ENCODE measurements around the gene ZNF248.
"Not testable (repeated sequence)": the region's sequence is repeated elsewhere in the genome, so short reads cannot be mapped to it uniquely, and the experiment has no call there.

The ZNF248 gene

DNA sequence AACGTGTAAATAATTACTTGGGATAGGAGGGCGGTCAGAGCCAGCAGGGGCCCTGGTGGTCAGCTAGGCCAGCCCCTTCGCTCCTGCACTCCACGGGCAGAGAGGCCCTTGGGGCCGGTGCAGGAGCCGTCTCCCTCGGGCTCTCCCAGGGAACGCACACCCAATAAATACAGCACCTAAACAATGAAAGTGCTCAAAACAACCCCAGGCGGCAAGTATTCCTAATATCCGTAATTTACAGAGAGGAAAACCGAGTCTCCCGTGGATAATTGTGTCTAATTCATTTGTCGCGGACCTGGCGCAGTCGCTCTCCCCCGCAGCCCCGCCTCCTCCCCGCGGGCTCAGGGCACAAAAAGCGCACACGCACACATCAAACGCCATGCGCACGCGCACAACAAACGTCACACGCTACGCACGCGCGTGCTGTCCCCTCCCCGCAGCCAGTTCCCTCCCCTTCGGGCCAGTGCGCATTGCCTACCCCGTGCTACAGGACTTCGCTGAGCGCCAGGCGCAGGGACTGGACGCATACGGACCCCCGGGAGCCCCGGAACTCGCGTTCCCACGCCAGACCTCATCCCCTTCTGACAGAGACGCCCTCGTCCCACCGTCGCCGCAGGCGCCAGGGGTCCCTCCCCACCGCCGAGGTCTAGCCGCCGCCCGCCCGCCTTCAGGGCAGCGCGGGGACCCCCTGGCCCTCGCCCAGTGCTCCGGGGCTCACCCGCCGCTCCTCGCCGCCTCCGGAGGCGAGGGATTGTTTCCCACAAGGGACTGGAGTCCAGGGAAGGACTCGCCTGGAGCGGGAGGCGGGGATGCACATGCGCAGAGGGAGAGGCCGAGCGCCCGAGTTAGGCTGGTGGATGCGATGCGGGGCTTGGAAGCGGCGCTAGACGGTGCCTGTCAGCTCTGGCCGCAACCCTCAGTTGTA, at the start of gene ZNF248:
ZNF248 (minus strand) TSS at position 324 of the 925 bp plus-strand sequence. CDS start 1,300 bp downstream, outside the sequence.
- peak; percentile 90 to 96 (median 93) for DNase-seq

DNA sequence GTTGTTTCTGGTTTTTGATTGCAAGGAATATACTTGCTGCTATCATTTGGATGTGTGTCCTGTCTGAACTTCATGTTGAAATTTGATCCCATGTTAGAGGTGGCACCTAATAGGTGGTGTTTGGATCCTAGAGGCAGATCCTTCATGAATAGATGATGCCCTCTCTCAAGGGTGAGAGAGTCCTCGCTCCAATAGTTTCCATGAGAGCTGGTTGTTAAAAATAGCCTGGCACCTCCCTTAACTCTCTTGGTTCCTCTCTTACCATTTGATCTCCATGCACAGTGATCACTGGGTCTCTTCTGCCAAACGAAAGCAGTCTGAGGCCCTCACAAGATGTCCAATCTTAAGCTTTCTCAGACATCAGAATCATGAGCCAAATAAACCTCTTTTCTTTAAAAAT, 49.0 kb upstream of the ZNF248 start:
- DNase-seq = no peak

DNA sequence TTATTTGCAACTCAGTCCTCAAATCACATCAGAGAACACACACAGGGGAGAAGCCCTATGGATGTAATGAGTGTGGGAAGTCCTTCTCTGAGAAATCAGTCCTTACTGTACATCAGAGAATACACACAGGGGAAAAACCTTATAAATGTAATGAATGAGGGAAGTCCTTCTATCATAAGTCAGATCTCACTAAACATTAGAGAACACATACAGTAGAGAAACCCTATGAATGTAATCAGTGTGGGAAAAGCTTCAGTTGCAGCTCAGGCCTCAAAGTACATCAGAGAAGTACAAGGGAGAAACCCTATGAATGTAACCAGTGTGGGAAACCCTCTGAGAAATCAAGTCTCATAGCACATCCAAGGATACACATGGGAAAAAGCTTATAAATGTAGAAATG, 39.0 kb upstream of the ZNF248 start:
- DNase-seq = no peak

DNA sequence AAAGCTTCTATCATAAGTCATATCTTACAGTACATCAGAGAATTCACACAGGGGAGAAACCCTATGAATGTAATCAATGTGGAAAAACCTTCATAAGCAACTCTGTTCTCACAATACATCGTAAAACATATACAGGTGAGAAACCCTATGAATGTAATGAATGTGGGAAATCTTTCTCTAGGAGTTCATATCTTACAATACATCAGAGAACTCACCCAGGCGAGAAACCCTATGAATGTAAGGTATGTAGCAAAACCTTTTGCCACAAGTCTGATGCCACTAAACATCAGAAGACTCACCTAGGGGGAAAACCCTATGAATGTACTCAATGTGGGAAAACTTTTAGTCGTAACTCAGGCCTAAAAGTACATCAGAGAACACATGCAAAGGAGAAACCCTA, 38.3 kb upstream of the ZNF248 start:
- DNase-seq = no peak

GRCh38 chr10:37885850-37886249, 28.4 kb upstream of the ZNF248 start:
- DNase-seq = no peak

DNA sequence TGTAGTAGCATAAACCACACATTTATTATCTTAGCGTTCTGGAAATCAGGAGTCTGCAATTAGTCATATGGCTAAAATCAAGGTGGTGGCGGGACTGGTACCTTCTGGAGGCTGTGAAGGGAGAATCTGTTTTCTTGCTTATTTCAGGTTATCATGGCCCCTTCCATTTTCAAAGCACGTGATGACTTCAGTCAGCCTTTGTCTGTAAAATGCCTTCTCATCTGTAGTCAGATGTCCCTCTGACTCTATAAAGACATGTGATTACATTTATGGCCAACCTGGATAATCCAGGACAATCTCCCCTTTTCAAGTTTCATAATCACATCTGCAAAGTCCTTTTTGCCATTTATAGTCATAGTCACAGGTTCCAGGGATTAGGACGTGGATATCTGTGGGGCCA, 15.5 kb upstream of the ZNF248 start:
- no peak for DNase-seq

DNA sequence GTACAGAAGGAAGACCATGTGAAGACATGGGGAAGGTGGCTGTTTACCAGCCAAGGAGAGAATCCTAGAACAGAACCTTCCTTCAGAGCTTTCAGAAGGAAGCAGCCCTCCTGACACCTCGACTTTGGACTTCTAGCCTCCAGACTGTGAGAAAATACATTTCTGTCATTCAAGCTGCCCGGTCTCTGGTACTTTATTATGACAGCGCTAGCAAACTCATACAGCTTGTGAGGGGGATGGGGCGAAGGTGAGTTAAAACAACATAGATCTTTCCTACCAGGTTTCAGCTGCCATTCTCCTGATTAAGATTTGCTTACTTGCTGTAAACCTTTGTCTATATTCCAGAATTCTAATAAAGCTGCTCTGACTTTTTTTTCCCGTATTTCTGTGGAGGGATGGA, 14.9 kb upstream of the ZNF248 start:
- DNase-seq = no peak

- DNase-seq = no peak
Measured at GRCh38 chr10:37871568-37872251, 14.3 kb upstream of the ZNF248 start.

DNA sequence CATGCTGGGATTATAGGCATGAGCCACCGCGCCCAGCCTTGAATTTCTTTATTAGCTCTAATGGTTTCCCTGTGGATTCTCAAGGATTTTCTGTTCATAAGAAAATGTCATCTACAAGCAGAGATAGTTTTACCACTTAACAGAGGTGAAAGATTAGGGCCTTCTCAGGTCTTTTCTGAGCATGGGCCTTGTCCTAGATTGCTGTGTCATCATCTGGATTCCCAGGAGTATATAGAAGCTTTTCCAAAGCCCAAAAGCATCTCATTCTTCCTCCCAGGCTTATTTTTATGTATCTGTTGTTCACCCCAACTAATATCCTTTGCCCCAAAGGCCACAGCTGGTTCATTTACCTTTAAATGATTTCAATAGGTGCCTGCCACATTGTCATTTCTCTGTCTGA, 13.7 kb upstream of the ZNF248 start:
- DNase-seq = no peak

DNA sequence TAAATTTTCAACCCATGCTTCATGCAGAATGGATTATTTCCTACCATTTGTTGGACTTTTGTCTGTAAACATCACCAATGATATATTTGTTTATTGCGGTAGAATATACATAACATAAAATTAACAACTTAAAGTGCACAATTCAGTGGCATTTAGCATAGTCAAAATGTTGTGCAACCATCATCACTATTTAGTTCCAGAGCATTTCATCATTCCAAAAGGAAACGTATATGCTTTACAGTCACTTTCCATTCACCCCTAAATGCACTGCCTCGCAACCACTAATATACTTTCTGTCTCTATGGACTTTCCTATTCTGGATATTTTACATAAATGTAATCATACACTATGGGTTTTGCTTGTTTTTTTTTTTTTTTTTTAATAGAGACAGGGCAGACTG, 11.4 kb upstream of the ZNF248 start:
- no peak for DNase-seq

GRCh38 chr10:37865957-37866803, 8.8 kb upstream of the ZNF248 start:
- DNase-seq = no peak

GRCh38 chr10:37865264-37865663, 7.9 kb upstream of the ZNF248 start:
- DNase-seq = no peak

GRCh38 chr10:37860494-37861190, 3.2 kb upstream of the ZNF248 start:
- DNase-seq = no peak

DNA sequence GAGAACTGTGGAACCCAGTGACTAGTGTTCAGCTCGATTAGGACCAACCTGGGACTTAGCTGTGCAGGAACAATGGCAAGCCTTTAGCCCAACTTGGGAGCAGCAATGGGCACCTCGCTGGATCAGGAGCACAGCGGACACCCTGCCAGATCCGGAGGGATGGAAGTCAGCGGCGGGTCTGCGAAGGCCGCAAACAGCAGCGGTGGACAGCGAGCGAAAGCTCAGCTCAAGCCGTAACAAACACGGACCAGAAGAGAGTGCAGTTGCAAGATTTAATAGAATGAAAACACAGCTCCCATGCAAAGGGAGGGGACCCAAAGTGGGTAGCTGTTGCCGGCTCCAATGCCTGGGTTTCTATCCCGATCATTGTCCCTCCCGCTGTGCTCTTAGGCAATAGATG, 1.9 kb upstream of the ZNF248 start:
- not testable (repeated sequence) for DNase-seq

GRCh38 chr10:37856881-37857286, 526 bp downstream of the ZNF248 start:
- peak in 2 of 3 experiments; percentile 9 to 53 for DNase-seq

DNA sequence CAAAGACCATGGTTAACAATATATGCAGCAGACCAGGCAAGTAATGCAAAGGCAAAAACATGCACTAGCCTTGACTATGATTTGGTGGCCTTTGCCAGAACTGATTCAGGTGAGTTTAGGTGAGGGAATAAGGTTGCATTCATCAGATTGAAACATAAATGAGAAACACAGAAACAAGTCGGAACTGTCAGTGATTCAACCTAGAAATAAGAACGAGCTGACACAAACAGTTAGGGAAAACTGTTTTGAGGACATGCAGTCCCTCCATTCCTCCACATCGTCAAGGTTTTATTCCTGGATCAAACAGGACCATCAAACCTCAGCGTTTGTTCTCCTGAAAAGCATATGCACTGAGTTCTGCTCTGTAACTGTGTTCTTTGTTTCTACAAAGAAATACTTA, 1.8 kb downstream of the ZNF248 start:
- DNase-seq = peak in 1 of 3 experiments; percentile 0

GRCh38 chr10:37854626-37855025, 2.8 kb downstream of the ZNF248 start:
- DNase-seq = no peak

DNA sequence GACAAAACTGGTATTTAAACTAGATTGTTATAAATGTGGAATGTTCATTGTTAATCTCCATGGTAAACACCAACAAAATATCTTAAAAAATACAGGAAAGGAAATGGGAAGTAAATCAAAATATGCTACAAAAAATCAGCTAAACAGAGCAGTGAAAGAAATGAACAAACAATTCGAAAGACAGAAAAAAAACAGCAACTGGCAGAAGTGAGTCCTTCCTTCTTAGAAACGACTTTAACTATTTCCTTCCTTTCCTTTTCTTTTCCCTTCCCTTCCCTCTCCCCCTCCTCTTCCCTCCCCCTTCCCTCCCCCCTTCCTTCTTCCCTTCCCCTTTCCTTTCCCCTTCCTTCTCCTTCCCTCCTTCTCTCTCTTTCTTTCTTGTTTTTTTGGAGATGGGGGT, 12.8 kb downstream of the ZNF248 start:
- DNase-seq = no peak

- no peak for DNase-seq
Measured at GRCh38 chr10:37839243-37839642, 18.2 kb downstream of the ZNF248 start.

DNA sequence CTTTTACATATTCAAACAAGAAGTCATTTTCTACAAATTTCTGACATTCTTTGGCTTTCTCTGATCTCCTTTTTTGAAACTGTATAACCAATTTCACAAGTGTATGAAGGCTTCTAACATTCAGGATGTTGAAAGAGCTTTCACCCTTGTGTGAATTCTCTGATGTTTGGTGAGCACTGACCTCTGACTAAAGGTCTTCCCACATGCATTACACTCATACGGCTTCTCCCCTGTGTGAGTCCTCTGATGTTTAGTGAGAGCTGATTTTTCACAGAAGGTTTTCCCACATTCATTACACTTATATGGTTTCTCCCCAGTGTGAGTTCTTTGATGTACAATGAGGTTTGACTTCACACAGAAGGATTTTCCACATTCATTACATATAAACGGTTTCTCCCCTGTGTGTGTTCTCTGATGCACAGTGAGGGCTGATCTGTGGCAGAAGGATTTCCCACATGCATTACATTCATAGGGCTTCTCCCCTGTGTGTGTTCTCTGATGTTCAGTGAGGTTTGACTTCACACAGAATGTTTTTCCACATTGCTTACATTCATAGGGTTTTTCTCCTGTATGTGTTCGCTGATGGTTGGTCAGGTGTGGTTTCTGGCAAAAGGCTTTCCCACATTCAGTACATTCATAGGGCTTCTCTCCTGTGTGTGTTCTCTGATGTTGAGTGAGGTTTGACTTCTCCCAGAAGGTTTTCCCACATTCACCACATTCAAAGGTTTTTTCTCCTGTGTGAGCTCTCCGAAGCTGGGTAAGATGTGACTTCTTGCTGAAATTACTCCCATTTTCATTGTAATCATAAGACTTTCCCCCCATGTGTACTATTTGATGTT, 25.7 kb downstream of the ZNF248 start:
- no peak for DNase-seq

GRCh38 chr10:37826806-37827205, 30.6 kb downstream of the ZNF248 start:
- no peak for DNase-seq

DNA sequence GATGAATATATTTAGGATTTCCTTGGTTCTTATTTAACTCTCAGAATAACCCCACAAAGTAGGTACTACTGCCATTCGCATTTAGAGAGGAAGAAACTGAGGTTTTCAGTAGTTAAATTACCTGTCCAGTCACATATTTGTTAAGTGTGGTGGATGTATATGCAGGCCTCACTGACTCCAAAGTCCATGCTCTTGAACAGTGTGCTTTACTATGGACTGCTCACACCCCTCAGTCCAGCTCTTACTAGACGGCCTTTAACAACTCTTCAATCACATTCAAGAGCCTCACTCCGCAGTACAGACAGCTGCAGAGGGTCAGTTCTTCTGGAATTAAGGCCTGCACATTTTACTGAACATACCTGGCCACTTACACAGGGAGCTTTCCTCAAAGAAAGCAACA, 36.2 kb downstream of the ZNF248 start:
- no peak for DNase-seq
